GM12891 (cell line): ENCODE measurements around the gene MRRF.

Source experiments
- DNase-seq: peaks from one replicate; pipeline ENCODE4 v3.0.0; 2011; ENCODE audit warnings: low spot score; ENCODE audit not compliant: insufficient read length
- FAIRE-seq: peaks from 2 replicates; lab custom pipeline; 2011; peaks lifted over from hg19 to GRCh38; lab: Jason Lieb, UNC
- PAX5 ChIP-seq: IDR thresholded peaks from 2 replicates; pipeline ENCODE4 v1.6.1; 2011; ENCODE audit warnings: low read length, moderate library complexity, mild to moderate bottlenecking; ENCODE audit not compliant: insufficient read depth, severe bottlenecking
- POLR2A ChIP-seq: IDR thresholded peaks from 2 replicates; pipeline ENCODE4 v1.6.1; 2011; ENCODE audit warnings: low read depth, low read length, control low read depth
- POLR2AphosphoS5 ChIP-seq: IDR thresholded peaks from 2 replicates; pipeline ENCODE4 v1.6.1; 2011; ENCODE audit warnings: low read depth, low read length, control low read depth
- POU2F2 ChIP-seq: IDR thresholded peaks from 2 replicates; pipeline ENCODE4 v1.6.1; 2011; ENCODE audit warnings: low read depth, mild to moderate bottlenecking, control low read depth, low read length, moderate library complexity
- SPI1 ChIP-seq: IDR thresholded peaks from 2 replicates; pipeline ENCODE4 v1.6.1; 2011; ENCODE audit warnings: low read depth, low read length, control low read depth
- TAF1 ChIP-seq: IDR thresholded peaks from 2 replicates; pipeline ENCODE4 v1.6.1; 2011; ENCODE audit warnings: low read depth, low read length, control low read depth

The MRRF gene

GRCh38 chr9:122338536-122338935 lies 73.9 kb downstream of the MRRF start:
- no peak for TF ChIP-seq SPI1
- FAIRE-seq (no peak), DNase-seq (no peak)

GRCh38 chr9:122338994-122339393 lies 74.3 kb downstream of the MRRF start:
- FAIRE-seq (no peak), DNase-seq (no peak)

GRCh38 chr9:122339579-122339978 lies 74.9 kb downstream of the MRRF start:
- no peak for TF ChIP-seq POLR2AphosphoS5
- no peak for TF ChIP-seq POU2F2
- no peak for TF ChIP-seq PAX5
- TF ChIP-seq POLR2A: no peak
- no peak for TF ChIP-seq SPI1
- no peak for TF ChIP-seq TAF1
- no peak for DNase-seq
- FAIRE-seq: no peak

More at GRCh38 chr9:122338994-122339393, 74.3 kb downstream of the MRRF start:
- TF ChIP-seq TAF1: no peak
- no peak for TF ChIP-seq POLR2A
- TF ChIP-seq POU2F2: no peak
- TF ChIP-seq POLR2AphosphoS5: no peak
- TF ChIP-seq SPI1: no peak
- TF ChIP-seq PAX5: no peak

- TF ChIP-seq POLR2A (no peak), PAX5 (no peak), TAF1 (no peak), POU2F2 (no peak), POLR2AphosphoS5 (no peak), SPI1 (no peak)
- FAIRE-seq: no peak
Measured at GRCh38 chr9:122340161-122340560, 75.5 kb downstream of the MRRF start.

GRCh38 chr9:122342323-122343050 lies 77.8 kb downstream of the MRRF start:
- TF ChIP-seq TAF1 (no peak), SPI1 (no peak), POU2F2 (no peak), PAX5 (no peak), POLR2A (no peak), POLR2AphosphoS5 (no peak)
- DNase-seq (no peak), FAIRE-seq (no peak)

More at GRCh38 chr9:122340161-122340560, 75.5 kb downstream of the MRRF start:
- no peak for DNase-seq

- FAIRE-seq: peak; percentile 5
- DNase-seq: no peak
- TF ChIP-seq POLR2AphosphoS5: no peak
- no peak for TF ChIP-seq PAX5
- no peak for TF ChIP-seq SPI1
- TF ChIP-seq POU2F2: no peak
- TF ChIP-seq TAF1: no peak
- no peak for TF ChIP-seq POLR2A
Measured at GRCh38 chr9:122346478-122347347, 82.0 kb downstream of the MRRF start.

- TF ChIP-seq TAF1: no peak
- TF ChIP-seq POLR2A: no peak
- TF ChIP-seq SPI1: no peak
- no peak for TF ChIP-seq PAX5
- TF ChIP-seq POU2F2: no peak
- no peak for TF ChIP-seq POLR2AphosphoS5
- DNase-seq: no peak
- FAIRE-seq: no peak
Measured at GRCh38 chr9:122347348-122348287, 82.9 kb downstream of the MRRF start.

- TF ChIP-seq POLR2AphosphoS5 (no peak), PAX5 (no peak), POU2F2 (no peak), TAF1 (no peak), SPI1 (no peak), POLR2A (no peak)
- FAIRE-seq: no peak
- no peak for DNase-seq
Measured at GRCh38 chr9:122348288-122348777, 83.7 kb downstream of the MRRF start.

- TF ChIP-seq SPI1 (no peak), PAX5 (no peak), POLR2AphosphoS5 (no peak), POLR2A (no peak), POU2F2 (no peak), TAF1 (no peak)
- FAIRE-seq (no peak), DNase-seq (no peak)
Measured at GRCh38 chr9:122348791-122349190, 84.1 kb downstream of the MRRF start.

- DNase-seq: no peak
- TF ChIP-seq POU2F2 (no peak), TAF1 (no peak)
- FAIRE-seq: no peak
Measured at GRCh38 chr9:122349201-122349600, 84.5 kb downstream of the MRRF start.
